ENCODE results near the gene DCDC2B.
"Not testable (repeated sequence)": the region's sequence is repeated elsewhere in the genome, so short reads cannot be mapped to it uniquely, and the experiment has no call there.

Gene DCDC2B

GRCh38 chr1:32228771-32229170 is 19.9 kb downstream of the DCDC2B start:
- no peak for DNase-seq

GRCh38 chr1:32231843-32232432 is 23.0 kb downstream of the DCDC2B start:
- DNase-seq, result no peak

- DNase-seq, result no peak
These were observed 23.8 kb downstream of the DCDC2B start for GRCh38 chr1:32232558-32233304.

- DNase-seq, result no peak
These were observed 25.9 kb downstream of the DCDC2B start for GRCh38 chr1:32234792-32235191.

- no peak for DNase-seq
These were observed 30.4 kb downstream of the DCDC2B start for GRCh38 chr1:32239337-32239736.

- no peak for DNase-seq
These were observed 30.9 kb downstream of the DCDC2B start for GRCh38 chr1:32239790-32240139.

GRCh38 chr1:32240140-32240951 is 31.5 kb downstream of the DCDC2B start:
- peak; percentile 42 to 51 for DNase-seq

- DNase-seq, result peak in 1 of 2 donors; percentile 5
These were observed 32.3 kb downstream of the DCDC2B start for GRCh38 chr1:32241001-32241763.

GRCh38 chr1:32242341-32242851 is 33.5 kb downstream of the DCDC2B start:
- peak; percentile 46 to 51 for DNase-seq

- DNase-seq, result no peak
These were observed 38.0 kb downstream of the DCDC2B start, which contains the start of gene FAM167B for GRCh38 chr1:32246888-32247273. Gene FAM167B, plus strand, starts transcription at chr1:32247222. Its CDS starts 200 bp downstream, at chr1:32247422.

GRCh38 chr1:32247452-32247851 is 38.6 kb downstream of the DCDC2B start:
- DNase-seq, result no peak

GRCh38 chr1:32247983-32248889 is 39.3 kb downstream of the DCDC2B start:
- peak; percentile 54 to 83 for DNase-seq

GRCh38 chr1:32249831-32250525 is 41.1 kb downstream of the DCDC2B start:
- no peak for DNase-seq

GRCh38 chr1:32250893-32251716 is 42.2 kb downstream of the DCDC2B start, which contains the start of gene LCK:
Gene LCK, plus strand, starts transcription at chr1:32251265. Its CDS starts 23,065 bp downstream, at chr1:32274330.
- no peak for DNase-seq

GRCh38 chr1:32255072-32256071 is 46.5 kb downstream of the DCDC2B start:
- DNase-seq, result no peak

- DNase-seq, result no peak
These were observed 47.8 kb downstream of the DCDC2B start for GRCh38 chr1:32256473-32257226.

- DNase-seq, result no peak
These were observed 48.3 kb downstream of the DCDC2B start for GRCh38 chr1:32257227-32257508.

- not testable (repeated sequence) for DNase-seq
These were observed 54.3 kb downstream of the DCDC2B start for GRCh38 chr1:32263236-32263593.
